ENCODE data around the gene OPN4.

GRCh38 chr10:86709396-86710185, 55.2 kb downstream of the OPN4 start:
- TF ChIP-seq EZH2 (IDR thresholded peaks at IDR 0.05; ENCODE audit: borderline replicate concordance, low read length) = no peak
- TF ChIP-seq, protein P1, sequence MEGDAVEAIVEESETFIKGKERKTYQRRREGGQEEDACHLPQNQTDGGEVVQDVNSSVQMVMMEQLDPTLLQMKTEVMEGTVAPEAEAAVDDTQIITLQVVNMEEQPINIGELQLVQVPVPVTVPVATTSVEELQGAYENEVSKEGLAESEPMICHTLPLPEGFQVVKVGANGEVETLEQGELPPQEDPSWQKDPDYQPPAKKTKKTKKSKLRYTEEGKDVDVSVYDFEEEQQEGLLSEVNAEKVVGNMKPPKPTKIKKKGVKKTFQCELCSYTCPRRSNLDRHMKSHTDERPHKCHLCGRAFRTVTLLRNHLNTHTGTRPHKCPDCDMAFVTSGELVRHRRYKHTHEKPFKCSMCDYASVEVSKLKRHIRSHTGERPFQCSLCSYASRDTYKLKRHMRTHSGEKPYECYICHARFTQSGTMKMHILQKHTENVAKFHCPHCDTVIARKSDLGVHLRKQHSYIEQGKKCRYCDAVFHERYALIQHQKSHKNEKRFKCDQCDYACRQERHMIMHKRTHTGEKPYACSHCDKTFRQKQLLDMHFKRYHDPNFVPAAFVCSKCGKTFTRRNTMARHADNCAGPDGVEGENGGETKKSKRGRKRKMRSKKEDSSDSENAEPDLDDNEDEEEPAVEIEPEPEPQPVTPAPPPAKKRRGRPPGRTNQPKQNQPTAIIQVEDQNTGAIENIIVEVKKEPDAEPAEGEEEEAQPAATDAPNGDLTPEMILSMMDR (conservative IDR thresholded peaks at IDR 0.05 in 1 of 2, IDR thresholded peaks at IDR 0.05 in 1 of 2; ENCODE audit: extremely low read depth in 1 of 2, insufficient read depth in 1 of 2, low read depth in 1 of 2, low read length in 2 of 2) = no peak
